Psoas muscle (tissue), 8 donors: ENCODE measurements around the gene EFCAB13. TPM values are rescaled to one million over a fixed set of nuclear protein-coding genes. Genes with fewer than 3 reads are reported as not detected.
A peak's percentile ranks its signal among the peaks of the same experiment; 100 is the strongest.
"Not testable (repeated sequence)": the region's sequence is repeated elsewhere in the genome, so short reads cannot be mapped to it uniquely, and the experiment has no call there.

Source experiments
- ATAC-seq, 4 donors: fragments of 200-7000 bp; cut with Tn5 transposase; one replicate each; pipeline ENCODE4 v1.9.1; 2020; ENCODE audit warnings: moderate library complexity in 3 of 4, mild to moderate bottlenecking in 2 of 4
- DNase-seq, 2 donors: peaks; one replicate each; pipeline ENCODE4 v3.0.0-alpha.2; 2020
- H3K27ac ChIP-seq: fragments of 200-600 bp; one replicate; pipeline ENCODE4 v1.8.0; 2022
- H3K27me3 ChIP-seq, 3 donors: fragments of 200-600 bp in 1 of 3; one replicate each; pipeline versions ENCODE4 v1.6.1 to v1.8.0; 2013 to 2022; ENCODE audit warnings: low read length in 2 of 3, mild to moderate bottlenecking in 2 of 3, moderate library complexity in 1 of 3; ENCODE audit not compliant: insufficient read depth in 3 of 3
- H3K36me3 ChIP-seq, 2 donors: fragments of 200-600 bp in 1 of 2; one replicate each; pipeline versions ENCODE4 v1.6.1 to v1.8.0; 2013 to 2022; ENCODE audit warnings: low read depth in 1 of 2, mild to moderate bottlenecking in 1 of 2, moderate library complexity in 1 of 2; ENCODE audit not compliant: insufficient read depth in 1 of 2
- H3K4me1 ChIP-seq: fragments of 200-600 bp; one replicate; pipeline ENCODE4 v1.8.0; 2022
- H3K4me3 ChIP-seq: fragments of 200-600 bp; one replicate; pipeline ENCODE4 v1.8.0; 2022; ENCODE audit warnings: mild to moderate bottlenecking
- H3K9me3 ChIP-seq: fragments of 200-600 bp; one replicate; pipeline ENCODE4 v1.8.0; 2022
- WGBS, 3 donors: extraction: QIAGEN DNeasy Blood & Tissue Kit; methylation state at CpG; one replicate each; pipeline versions ENCODE4 v1.1.6 to v1.1.7; 2013; 5-methylcytosine and 5-hydroxymethylcytosine counted together
- intact Hi-C, 2 donors: fragments of 100-400 bp; cut with DNase I; formaldehyde crosslinking; loops; one replicate each; pipeline versions ENCODE4 v1.11.0 to v1.14.2; 2022
- polyA plus RNA-seq, 3 donors: library from polyadenylated mRNA; stranded (reverse); fragments of 200-250 nt; gene quantifications; one replicate each; pipeline ENCODE4 v1.2.3, GENCODE V29; 2013
- total RNA-seq, 4 donors: library from RNA; stranded (reverse); fragmentation: NEBNext Ultra II Directional in 2 of 4; extraction: Animal tissue kit (Norgen Biotek cat#: 25700) in 2 of 4; gene quantifications; one replicate each; pipeline versions ENCODE4 v1.2.1 to v1.2.4, GENCODE V29; 2021 to 2023
- TF ChIP-seq, protein P1 (sequence below): fragments of 200-600 bp; IDR thresholded peaks from one replicate; pipeline ENCODE4 v1.8.0; 2022; ENCODE audit warnings: antibody characterized with exemption
- donor health status: healthy with polysubstance abuse.
- donor health status: DM: no; HTN: no; CAD: no; lungs with moderate emphysema.
- donor health status: Bipolar disorder and iron deficiency.
- donor health status: healthy.
- donor health status: DM: yes; HTN: yes; CAD: no.
- donor health status: DM: no; HTN: no; CAD: no.
- donor health status: DM: no; HTN: no; CAD: no.
- donor health status: DM: yes; HTN: yes; CAD: no.

Gene EFCAB13
- total and polyA plus RNA-seq, 7 donors: 0.32 to 2.2 (median 0.68) TPM

DNA sequence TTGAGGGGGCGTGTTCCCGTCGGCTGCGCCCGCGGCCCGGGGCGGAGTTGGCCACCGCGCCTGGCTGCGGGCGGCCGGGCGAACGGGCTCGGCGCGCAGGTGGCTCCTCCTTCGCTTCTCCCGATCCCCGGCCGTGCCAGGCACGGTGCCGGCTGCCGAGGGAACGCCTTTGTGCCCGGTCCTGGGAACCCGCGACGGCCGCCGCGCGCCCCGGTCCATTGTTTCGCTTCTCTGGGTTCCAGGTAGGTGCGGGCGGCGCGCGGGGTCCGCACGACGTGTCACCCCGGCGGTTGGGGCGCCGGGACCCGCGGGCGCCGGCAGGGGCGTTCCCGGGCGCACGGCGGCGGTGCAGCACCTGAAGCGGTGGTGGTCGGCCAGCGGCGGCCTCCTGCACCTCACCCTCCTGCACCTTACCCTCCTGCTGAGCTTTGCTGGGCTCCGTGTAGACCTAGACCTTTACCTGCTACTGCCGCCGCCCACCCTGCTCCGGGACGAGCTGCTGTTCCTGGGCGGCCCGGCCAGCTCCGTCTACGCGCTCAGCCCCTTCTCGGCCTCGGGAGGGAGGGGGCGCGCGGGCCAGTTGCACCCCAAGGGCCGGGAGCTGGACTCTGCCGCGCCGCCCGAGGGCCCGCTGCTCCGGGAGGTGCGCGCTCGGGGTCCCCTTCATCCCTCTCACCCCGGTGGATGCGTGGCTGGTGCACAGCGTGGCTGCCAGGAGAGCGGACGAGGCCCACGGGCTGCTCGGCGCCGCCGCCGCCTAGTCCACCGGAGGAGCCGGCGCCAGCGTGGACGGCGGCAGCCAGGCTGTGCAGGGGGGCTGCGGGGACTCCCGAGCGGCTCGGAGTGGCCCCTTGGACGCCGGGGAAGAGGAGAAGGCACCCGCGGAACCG, 99.9 kb downstream of the EFCAB13 start:
- TF ChIP-seq, protein P1, sequence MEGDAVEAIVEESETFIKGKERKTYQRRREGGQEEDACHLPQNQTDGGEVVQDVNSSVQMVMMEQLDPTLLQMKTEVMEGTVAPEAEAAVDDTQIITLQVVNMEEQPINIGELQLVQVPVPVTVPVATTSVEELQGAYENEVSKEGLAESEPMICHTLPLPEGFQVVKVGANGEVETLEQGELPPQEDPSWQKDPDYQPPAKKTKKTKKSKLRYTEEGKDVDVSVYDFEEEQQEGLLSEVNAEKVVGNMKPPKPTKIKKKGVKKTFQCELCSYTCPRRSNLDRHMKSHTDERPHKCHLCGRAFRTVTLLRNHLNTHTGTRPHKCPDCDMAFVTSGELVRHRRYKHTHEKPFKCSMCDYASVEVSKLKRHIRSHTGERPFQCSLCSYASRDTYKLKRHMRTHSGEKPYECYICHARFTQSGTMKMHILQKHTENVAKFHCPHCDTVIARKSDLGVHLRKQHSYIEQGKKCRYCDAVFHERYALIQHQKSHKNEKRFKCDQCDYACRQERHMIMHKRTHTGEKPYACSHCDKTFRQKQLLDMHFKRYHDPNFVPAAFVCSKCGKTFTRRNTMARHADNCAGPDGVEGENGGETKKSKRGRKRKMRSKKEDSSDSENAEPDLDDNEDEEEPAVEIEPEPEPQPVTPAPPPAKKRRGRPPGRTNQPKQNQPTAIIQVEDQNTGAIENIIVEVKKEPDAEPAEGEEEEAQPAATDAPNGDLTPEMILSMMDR: no peak
- no peak overlapping the region for H3K27ac ChIP-seq
- intact Hi-C loops: no loop called here
- H3K27me3 ChIP-seq: peaks cover 0 to 6% (median 0%) of the 10 kb centered on the region in 3 donors
- ATAC-seq: peak in 1 of 4 donors; percentile 54
- no peaks in the 10 kb centered on the region for H3K9me3 ChIP-seq
- peak; percentile 13 to 45 for DNase-seq
- no peaks in the 10 kb centered on the region for H3K4me1 ChIP-seq
- no peaks in the 10 kb centered on the region for H3K36me3 ChIP-seq
- 16 to 22% (median 19%) methylated on average over 79 to 113 of the region's 113 CpGs for WGBS, 3 donors
- peak overlapping the region; percentile 57 for H3K4me3 ChIP-seq

DNA sequence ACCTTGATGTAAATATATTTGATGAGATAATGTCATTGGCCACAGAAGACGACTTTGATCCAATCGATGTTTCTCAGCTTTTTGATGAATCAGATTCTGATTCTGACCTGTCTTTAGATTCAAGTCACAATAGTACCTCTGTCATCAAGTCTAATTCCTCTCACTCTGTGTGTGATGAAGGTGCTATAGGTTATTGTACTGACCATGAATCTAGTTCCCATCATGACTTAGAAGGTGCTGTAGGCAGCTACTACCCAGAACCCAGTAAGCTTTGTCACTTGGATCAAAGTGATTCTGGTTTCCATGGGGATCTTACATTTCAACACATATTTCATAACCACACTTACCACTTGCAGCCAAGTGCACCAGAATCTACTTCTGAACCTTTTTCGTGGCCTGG, 101.5 kb downstream of the EFCAB13 start:
- intact Hi-C loops, H3K4me1 ChIP-seq, H3K4me3 ChIP-seq, H3K27ac ChIP-seq, H3K27me3 ChIP-seq, H3K36me3 ChIP-seq, ATAC-seq, H3K9me3 ChIP-seq, DNase-seq: not testable (repeated sequence)
- 96 to 97% (median 97%) methylated on average over 3 of the region's 3 CpGs for WGBS, 3 donors

- ATAC-seq, H3K27ac ChIP-seq: not testable (repeated sequence)
- WGBS, 3 donors: 94 to 96% (median 94%) methylated on average over 3 of the region's 3 CpGs
These were observed 102.3 kb downstream of the EFCAB13 start for GRCh38 chr17:47425887-47426635.

DNA sequence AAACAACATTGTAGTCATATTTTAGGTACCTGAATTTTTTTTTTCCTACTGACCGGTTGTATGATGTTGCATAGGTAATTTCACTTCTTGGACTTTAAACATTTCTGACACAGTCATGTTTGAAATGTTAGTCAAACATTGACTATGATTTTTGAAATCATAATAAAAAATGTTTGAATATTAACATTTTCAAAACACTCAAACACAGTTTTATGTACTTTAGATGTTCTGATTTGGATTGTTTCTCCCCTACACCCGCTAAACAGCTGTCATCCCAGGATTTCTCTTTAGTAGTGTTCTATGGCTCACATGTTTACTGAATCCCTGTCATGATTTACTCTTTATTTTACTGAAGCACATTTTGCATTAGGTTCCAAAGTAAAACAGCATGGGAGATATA, 104.2 kb downstream of the EFCAB13 start:
- H3K36me3 ChIP-seq: no peaks in the 10 kb centered on the region
- WGBS, 3 donors: 93 to 97% (median 95%) methylated on average over 2 of the region's 2 CpGs
- H3K4me1 ChIP-seq: no peaks in the 10 kb centered on the region
- intact Hi-C loops: no loop called here
- no peak overlapping the region for H3K4me3 ChIP-seq
- no peak for ATAC-seq
- H3K27me3 ChIP-seq: peaks cover 0 to 6% (median 0%) of the 10 kb centered on the region in 3 donors
- H3K27ac ChIP-seq: no peak overlapping the region
- no peaks in the 10 kb centered on the region for H3K9me3 ChIP-seq
- TF ChIP-seq, protein P1: no peak
- DNase-seq: no peak

More at GRCh38 chr17:47425887-47426635, 102.3 kb downstream of the EFCAB13 start:
- intact Hi-C loops, H3K36me3 ChIP-seq, H3K4me3 ChIP-seq, H3K9me3 ChIP-seq, H3K4me1 ChIP-seq, H3K27me3 ChIP-seq, DNase-seq: not testable (repeated sequence)

DNA sequence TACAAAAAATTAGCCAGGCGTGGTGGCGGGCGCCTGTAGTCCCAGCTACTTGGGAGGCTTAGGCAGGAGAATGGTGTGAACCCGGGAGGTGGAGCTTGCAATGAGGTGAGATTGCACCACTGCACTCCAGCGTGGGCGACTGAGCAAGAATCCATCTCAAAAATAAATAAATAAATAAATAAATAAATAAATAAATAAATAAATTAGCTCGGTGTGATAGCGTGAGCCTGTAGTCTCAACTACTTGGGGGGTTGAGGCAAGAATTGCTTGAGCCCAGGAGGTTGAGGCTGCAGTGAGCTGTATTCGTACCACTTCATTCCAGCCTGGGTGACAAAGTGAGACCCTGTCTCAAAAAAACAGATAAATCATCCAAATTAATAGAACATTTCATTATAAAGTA, 108.5 kb downstream of the EFCAB13 start:
- 96 to 100% (median 97%) methylated on average over 9 of the region's 9 CpGs for WGBS, 3 donors
- H3K9me3 ChIP-seq: peaks cover 17% of the 10 kb centered on the region
- H3K36me3 ChIP-seq, H3K27ac ChIP-seq, intact Hi-C loops, H3K27me3 ChIP-seq, DNase-seq, H3K4me3 ChIP-seq, H3K4me1 ChIP-seq, ATAC-seq: not testable (repeated sequence)

DNA sequence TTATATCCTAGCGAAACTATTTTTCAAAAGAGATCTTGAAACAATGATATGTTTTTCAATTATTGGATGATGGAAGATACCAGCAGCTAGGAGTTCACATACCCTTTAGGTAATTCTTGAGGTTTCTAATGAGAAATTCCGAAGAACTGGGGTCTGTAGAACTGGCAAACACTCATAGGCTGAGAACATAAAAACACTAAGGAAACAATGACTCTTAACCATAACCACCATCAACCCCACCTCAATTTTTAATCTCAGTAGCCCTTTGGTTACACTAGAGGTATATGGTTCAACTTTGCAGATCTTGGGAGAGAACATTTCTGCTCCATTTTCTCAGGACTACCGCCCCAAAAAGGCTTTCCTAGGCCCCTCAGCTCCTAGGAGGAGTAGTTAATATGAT, 141.4 kb downstream of the EFCAB13 start:
- Histone ChIP-seq H3K27ac (no peak overlapping the region), H3K4me1 (peaks cover 6% of the 10 kb centered on the region), H3K4me3 (no peak overlapping the region), H3K9me3 (no peaks in the 10 kb centered on the region), H3K36me3 (peaks cover 0 to 4% of the 10 kb centered on the region in 2 donors), H3K27me3 (no peaks in the 10 kb centered on the region)
- TF ChIP-seq, protein P1: no peak
- WGBS, 3 donors: 95 to 96% (median 96%) methylated on average over 3 of the region's 3 CpGs
- intact Hi-C loops: no loop called here
- no peak for ATAC-seq
- no peak for DNase-seq

DNA sequence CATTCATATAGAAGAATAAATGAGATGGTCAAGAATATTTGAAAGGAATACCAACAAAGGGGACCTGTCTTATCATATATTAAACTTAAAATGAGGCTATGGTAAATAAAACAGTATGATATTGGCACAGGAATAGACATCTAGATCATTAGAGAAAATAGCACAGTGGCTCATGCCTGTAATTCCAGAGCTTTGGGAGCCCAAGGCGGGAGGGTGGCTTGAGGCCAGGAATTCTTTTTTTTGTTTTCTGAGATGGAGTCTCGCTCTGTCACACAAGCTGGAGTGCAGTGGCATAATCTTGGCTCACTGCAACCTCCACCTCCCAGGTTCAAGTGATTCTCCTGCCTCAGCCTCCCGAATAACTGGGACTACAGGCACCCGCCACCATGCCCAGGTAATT, 143.2 kb downstream of the EFCAB13 start:
- H3K27me3 ChIP-seq, H3K4me3 ChIP-seq, intact Hi-C loops, DNase-seq, ATAC-seq, H3K4me1 ChIP-seq, H3K9me3 ChIP-seq, H3K27ac ChIP-seq, H3K36me3 ChIP-seq: not testable (repeated sequence)
- WGBS, 3 donors: 71 to 80% (median 79%) methylated on average over 4 of the region's 4 CpGs
